Measurements from ENCODE around the gene FBXO42.

DNA sequence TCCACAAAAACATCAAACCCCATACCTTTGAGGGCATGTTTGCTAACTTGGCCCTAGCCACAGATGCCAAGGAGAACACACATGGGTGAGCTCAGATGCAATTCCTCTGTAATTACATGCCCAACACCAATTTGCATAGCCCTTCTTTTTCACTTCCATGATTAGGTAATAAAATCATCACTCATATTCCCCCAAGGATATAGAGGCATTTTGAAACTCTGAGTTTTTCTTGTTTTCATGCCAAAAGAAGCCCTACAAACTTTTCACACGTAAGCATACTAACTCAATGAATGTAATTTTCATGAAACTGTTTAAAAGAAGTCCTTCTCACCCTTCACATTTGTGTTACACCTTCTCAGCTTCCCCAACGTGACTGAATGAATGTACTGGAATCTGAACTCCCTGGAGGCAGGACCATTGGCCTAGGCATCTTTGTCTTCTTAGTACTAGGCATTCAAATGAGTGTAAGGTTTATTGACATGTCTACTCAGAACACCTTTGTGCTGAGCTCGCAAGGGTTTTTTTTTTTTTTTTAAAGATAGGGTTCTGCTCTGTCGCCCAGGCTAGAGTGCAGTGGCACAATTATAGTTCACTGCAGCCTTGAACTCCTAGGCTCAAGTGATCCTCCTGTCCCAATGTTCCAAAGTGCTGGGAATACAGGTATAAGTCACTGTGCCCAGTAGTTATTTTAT, 31.0 kb downstream of the FBXO42 start:
- TF ChIP-seq EZH2 (IDR thresholded peaks at IDR 0.05) (no peak), POLR2AphosphoS5 (IDR thresholded peaks at IDR 0.05; ENCODE audit: borderline replicate concordance, low read depth, low read length) (no peak), FOXP2 (optimal IDR thresholded peaks at IDR 0.05; ENCODE audit: control extremely low read depth, extremely low read length, insufficient read depth) (no peak)
